ENCODE results near the gene MRPS18A. TPM values are rescaled to one million over a fixed set of nuclear protein-coding genes. Genes with fewer than 3 reads are reported as not detected.

The MRPS18A gene
- total and polyA plus RNA-seq, 2 of the 8 experiments (the other 6 are each of a cell fraction or from before 2014, with no cell fraction given) = 48.3 to 121 TPM

DNA sequence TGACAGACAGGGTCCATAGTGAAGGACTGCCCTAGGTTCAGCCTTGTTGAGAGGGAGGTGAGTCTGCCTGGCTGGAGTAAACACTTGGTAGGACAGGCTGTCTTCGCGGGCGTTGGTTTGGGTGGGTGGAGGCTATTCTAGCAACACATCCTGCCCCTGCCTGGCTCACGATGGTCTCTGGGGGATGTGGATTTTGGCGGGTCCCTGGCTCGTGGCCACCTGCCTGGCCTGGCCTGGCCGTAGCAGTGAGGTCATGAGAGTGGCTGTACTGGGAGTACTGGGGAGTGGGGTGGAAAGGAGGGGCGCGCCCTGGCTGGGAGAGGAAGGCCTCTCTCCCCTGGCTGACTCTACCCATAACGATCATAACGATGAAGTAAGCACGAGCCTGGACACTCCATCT lies 30.2 kb upstream of the MRPS18A start:
- peaks cover 0 to 7% (median 4%) of the 10 kb centered on the region in 4 experiments; a peak in 4 of 7 replicates for H3K4me1 ChIP-seq (replicated peaks in 1 of 4; ENCODE audit: control insufficient read depth in 3 of 4, insufficient read depth in 4 of 4, low read length in 3 of 4)
- H2BK120ac ChIP-seq (replicated peaks; ENCODE audit: low read depth, low read length) = no peak overlapping the region
- no peaks in the 10 kb centered on the region for H3K23me2 ChIP-seq (ENCODE audit: low read depth, low read length)
- H4K20me1 ChIP-seq (replicated peaks in 1 of 2; ENCODE audit: control insufficient read depth in 1 of 2, insufficient read depth in 2 of 2, low read length in 2 of 2) = no peaks in the 10 kb centered on the region
- H4K91ac ChIP-seq (replicated peaks; ENCODE audit: insufficient read length, low read length) = no peak overlapping the region
- H2BK15ac ChIP-seq (ENCODE audit: low read length) = no peak overlapping the region
- 92% methylated on average over 12 of the region's 12 CpGs; no CpG with 5 or more reads in 1 of the 2 experiments for WGBS, 2 experiments (ENCODE audit: extremely low coverage in 1 of 2, insufficient coverage in 1 of 2, insufficient read length in 1 of 2, insufficient replicate concordance in 2 of 2, low coverage in 1 of 2, low lambda C conversion rate in 2 of 2, missing lambda C conversion rate in 1 of 2)
- H3K9me3 ChIP-seq (ENCODE audit: insufficient read depth in 2 of 2, low read depth in 1 of 2, low read length in 1 of 2) = no peaks in the 10 kb centered on the region
- no peak overlapping the region for H3K56ac ChIP-seq (replicated peaks; ENCODE audit: insufficient read length, low read depth, low read length)
- no peak overlapping the region for H2BK12ac ChIP-seq (ENCODE audit: low read depth, low read length)
- no peak overlapping the region for H3K9ac ChIP-seq (replicated peaks in 1 of 4; ENCODE audit: extremely low read depth in 1 of 4, low read depth in 3 of 4, low read length in 3 of 4)
- no peak overlapping the region for H3K4me2 ChIP-seq (ENCODE audit: insufficient read depth in 1 of 2, low read depth in 2 of 2, low read length in 2 of 2)
- H3K27ac ChIP-seq (ENCODE audit: low read depth, low read length) = no peak overlapping the region
- DNase-seq (ENCODE audit: low read depth in 1 of 2, low spot score in 2 of 2) (no peak), FAIRE-seq (no peak)
- ChIA-PET CTCF (ENCODE audit: partially characterized antibody) (interaction anchor here (7.4 kb wide), 1 partner anchor 44 kb away, joined by 89 read pairs; no protein-coding TSS in a partner anchor), POLR2A (ENCODE audit: partially characterized antibody) (no interaction called here)
- H2BK5ac ChIP-seq (ENCODE audit: low read depth, low read length) = 0 out of 2 replicates have a peak overlapping the region, but pooled peaks have one; percentile 4
- H3K18ac ChIP-seq (ENCODE audit: extremely low read depth, low read length) = no peak overlapping the region
- no peak overlapping the region for H3K23ac ChIP-seq (ENCODE audit: insufficient read length)
- H3K27me3 ChIP-seq (replicated peaks in 1 of 4; ENCODE audit: control insufficient read depth in 3 of 4, extremely low read depth in 1 of 4, insufficient read depth in 3 of 4, low read length in 3 of 4) = no peaks in the 10 kb centered on the region
- no peak overlapping the region for H2BK20ac ChIP-seq (ENCODE audit: low read length)
- no peaks in the 10 kb centered on the region for H3K79me2 ChIP-seq (ENCODE audit: control insufficient read depth in 1 of 2, insufficient read depth in 2 of 2, low read length in 2 of 2)
- H3K4ac ChIP-seq (replicated peaks; ENCODE audit: insufficient read length, low read depth, low read length) = no peak overlapping the region
- H4K5ac ChIP-seq (ENCODE audit: insufficient read length, low read depth, low read length) = no peak overlapping the region
- H2AFZ ChIP-seq (ENCODE audit: low read length) = no peak overlapping the region
- H3K14ac ChIP-seq (ENCODE audit: insufficient read length) = no peak overlapping the region
- no peaks in the 10 kb centered on the region for H3K79me1 ChIP-seq (ENCODE audit: low read depth, low read length)
- no peak overlapping the region for H2AK5ac ChIP-seq (ENCODE audit: low read depth, low read length)
- no peaks in the 10 kb centered on the region for H3K36me3 ChIP-seq (ENCODE audit: control insufficient read depth in 2 of 4, insufficient read depth in 4 of 4, low read length in 3 of 4)
- H4K8ac ChIP-seq (ENCODE audit: extremely low read depth, insufficient read depth, low read length) = no peak overlapping the region
- no peak overlapping the region for H3K4me3 ChIP-seq (ENCODE audit: extremely low read depth in 1 of 4, insufficient read depth in 2 of 4, low read depth in 3 of 4, low read length in 4 of 4)
- TF ChIP-seq POLR2AphosphoS5 (IDR thresholded peaks at IDR 0.05; ENCODE audit: low read depth, low read length) = no peak
- TF ChIP-seq BACH1 (IDR thresholded peaks at IDR 0.05; ENCODE audit: low read length) = no peak
- no peak for TF ChIP-seq CEBPB (IDR thresholded peaks at IDR 0.05; ENCODE audit: low read depth, low read length)
- TF ChIP-seq SUZ12 (IDR thresholded peaks at IDR 0.05; ENCODE audit: low read length) = no peak
- TF ChIP-seq RFX5 (IDR thresholded peaks at IDR 0.05; ENCODE audit: borderline replicate concordance, low read depth, low read length) = no peak
- no peak for TF ChIP-seq CTCF (IDR thresholded peaks at IDR 0.05; ENCODE audit: control extremely low read depth in 1 of 3, insufficient read depth in 1 of 3, low read depth in 1 of 3, low read length in 3 of 3)
- no peak for TF ChIP-seq KDM1A (IDR thresholded peaks at IDR 0.05; ENCODE audit: borderline replicate concordance, low read length)
- TF ChIP-seq JUND (IDR thresholded peaks at IDR 0.05; ENCODE audit: low read length) = no peak
- TF ChIP-seq PHF8 (conservative IDR thresholded peaks at IDR 0.05; ENCODE audit: low read depth, low read length) = no peak
- TF ChIP-seq, protein P1, sequence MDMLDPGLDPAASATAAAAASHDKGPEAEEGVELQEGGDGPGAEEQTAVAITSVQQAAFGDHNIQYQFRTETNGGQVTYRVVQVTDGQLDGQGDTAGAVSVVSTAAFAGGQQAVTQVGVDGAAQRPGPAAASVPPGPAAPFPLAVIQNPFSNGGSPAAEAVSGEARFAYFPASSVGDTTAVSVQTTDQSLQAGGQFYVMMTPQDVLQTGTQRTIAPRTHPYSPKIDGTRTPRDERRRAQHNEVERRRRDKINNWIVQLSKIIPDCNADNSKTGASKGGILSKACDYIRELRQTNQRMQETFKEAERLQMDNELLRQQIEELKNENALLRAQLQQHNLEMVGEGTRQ (IDR thresholded peaks at IDR 0.05; ENCODE audit: low read length) = no peak
- no peak for TF ChIP-seq CREB1 (IDR thresholded peaks at IDR 0.05)
- TF ChIP-seq CHD2 (IDR thresholded peaks at IDR 0.05; ENCODE audit: low read length) = no peak

Data from H1 (cell line).